Fibroblast of the aortic adventitia (primary cell): Measurements from ENCODE around the gene C17orf107. TPM values are rescaled to one million over a fixed set of nuclear protein-coding genes. Genes with fewer than 3 reads are reported as not detected.
A peak's percentile ranks its signal among the peaks of the same experiment; 100 is the strongest.

Source experiments
- DNase-seq: peaks from one replicate; pipeline ENCODE4 v3.0.0-alpha.2; 2010; ENCODE audit warnings: low read depth
- H3K4me3 ChIP-seq: 2 replicates; pipeline ENCODE4 v1.5.1; 2011; ENCODE audit warnings: low read depth, mild to moderate bottlenecking, control low read depth, low read length, moderate library complexity
- total RNA-seq: library from RNA; depleted of rRNA; stranded (reverse); fragments of >200 nt; gene quantifications from 2 replicates; pipeline ENCODE4 v1.2.3, GENCODE V29; 2012; ENCODE audit warnings: low replicate concordance
- TF ChIP-seq, protein P1 (sequence below): IDR thresholded peaks from 2 replicates; pipeline ENCODE4 v1.5.1; 2011; ENCODE audit warnings: mild to moderate bottlenecking, low read length, control low read depth, inconsistent platforms; ENCODE audit not compliant: insufficient read depth

The C17orf107 gene
- total RNA-seq, 1 donor = 4.5 TPM

DNA sequence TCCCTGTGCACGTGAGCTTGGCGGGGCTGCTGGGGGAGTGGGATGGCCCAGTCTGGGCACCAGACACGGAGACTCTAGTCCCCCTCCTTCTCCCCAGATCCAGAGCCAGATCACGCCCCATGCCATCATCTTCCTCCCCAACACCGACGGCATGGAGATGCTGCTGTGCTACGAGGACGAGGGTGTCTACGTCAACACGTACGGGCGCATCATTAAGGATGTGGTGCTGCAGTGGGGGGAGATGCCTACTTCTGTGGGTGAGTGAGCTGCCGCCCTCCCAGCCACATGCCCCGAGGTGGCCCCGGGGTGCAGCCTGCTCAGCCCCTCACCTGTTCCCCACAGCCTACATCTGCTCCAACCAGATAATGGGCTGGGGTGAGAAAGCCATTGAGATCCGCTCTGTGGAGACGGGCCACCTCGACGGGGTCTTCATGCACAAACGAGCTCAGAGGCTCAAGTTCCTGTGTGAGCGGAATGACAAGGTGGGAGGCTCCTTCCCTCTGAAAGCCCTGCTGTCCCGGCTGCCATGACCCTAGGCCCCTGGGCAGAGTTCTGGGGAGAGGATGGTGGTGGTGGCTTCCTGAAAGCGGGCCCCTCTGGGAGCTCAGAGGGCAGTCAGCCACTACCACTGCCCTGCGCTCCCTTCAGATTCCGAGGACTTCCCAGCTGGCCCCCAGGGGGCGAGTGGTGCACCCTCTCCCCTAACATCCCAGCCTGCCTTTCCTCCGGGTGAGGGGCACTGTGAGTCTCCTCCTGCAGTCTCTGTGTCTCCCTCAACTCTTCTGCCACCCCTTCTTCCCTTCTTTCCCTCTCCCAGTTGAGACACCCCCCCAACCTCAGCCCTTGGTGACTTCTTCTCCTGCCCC is 2.8 kb upstream of the C17orf107 start:
- DNase-seq = no peak
- TF ChIP-seq, protein P1, sequence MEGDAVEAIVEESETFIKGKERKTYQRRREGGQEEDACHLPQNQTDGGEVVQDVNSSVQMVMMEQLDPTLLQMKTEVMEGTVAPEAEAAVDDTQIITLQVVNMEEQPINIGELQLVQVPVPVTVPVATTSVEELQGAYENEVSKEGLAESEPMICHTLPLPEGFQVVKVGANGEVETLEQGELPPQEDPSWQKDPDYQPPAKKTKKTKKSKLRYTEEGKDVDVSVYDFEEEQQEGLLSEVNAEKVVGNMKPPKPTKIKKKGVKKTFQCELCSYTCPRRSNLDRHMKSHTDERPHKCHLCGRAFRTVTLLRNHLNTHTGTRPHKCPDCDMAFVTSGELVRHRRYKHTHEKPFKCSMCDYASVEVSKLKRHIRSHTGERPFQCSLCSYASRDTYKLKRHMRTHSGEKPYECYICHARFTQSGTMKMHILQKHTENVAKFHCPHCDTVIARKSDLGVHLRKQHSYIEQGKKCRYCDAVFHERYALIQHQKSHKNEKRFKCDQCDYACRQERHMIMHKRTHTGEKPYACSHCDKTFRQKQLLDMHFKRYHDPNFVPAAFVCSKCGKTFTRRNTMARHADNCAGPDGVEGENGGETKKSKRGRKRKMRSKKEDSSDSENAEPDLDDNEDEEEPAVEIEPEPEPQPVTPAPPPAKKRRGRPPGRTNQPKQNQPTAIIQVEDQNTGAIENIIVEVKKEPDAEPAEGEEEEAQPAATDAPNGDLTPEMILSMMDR = no peak
- no peak overlapping the region for H3K4me3 ChIP-seq

GRCh38 chr17:4897198-4897687 is 2.1 kb upstream of the C17orf107 start:
- no peak for DNase-seq
- H3K4me3 ChIP-seq = no peak overlapping the region

GRCh38 chr17:4897785-4898184 is 1.6 kb upstream of the C17orf107 start:
- DNase-seq = no peak
- TF ChIP-seq, protein P1 = no peak
- H3K4me3 ChIP-seq = no peak overlapping the region

More at GRCh38 chr17:4897198-4897687, 2.1 kb upstream of the C17orf107 start:
- TF ChIP-seq, protein P1 = no peak

DNA sequence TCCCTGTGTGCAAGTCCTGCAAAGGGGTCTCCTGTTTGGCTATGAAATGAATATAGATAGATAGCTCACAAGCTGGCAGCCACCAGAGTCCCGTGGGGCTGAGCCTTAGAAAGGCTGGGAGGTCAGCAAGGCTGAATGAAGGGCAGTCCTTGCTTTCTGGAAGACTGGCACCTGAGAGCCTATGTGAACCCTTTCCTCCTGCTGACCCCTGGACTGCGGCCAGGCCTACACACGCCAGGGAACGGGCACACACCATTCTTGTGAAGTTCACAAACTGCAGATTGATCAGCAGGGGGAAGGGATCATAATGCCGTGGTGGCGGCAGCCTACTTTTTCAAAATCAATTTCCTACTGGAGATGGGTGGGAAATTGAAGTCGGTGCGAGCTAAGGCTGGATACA is 985 bp upstream of the C17orf107 start:
- no peak overlapping the region for H3K4me3 ChIP-seq
- DNase-seq = no peak
- TF ChIP-seq, protein P1 = no peak

- TF ChIP-seq, protein P1 = no peak
- DNase-seq = no peak
- H3K4me3 ChIP-seq = peak overlapping the region; percentile 63
These were observed 409 bp upstream of the C17orf107 start for GRCh38 chr17:4898927-4899326.

- no peak for DNase-seq
- TF ChIP-seq, protein P1 = no peak
- H3K4me3 ChIP-seq = no peak overlapping the region
These were observed 1.1 kb downstream of the C17orf107 start for GRCh38 chr17:4900231-4901107.
